Breast epithelium (tissue), 3 donors: ENCODE results near the gene NINJ1.

Source experiments
- POLR2A ChIP-seq: fragments of 450-650 bp; IDR thresholded peaks from one replicate; pipeline ENCODE4 v1.6.1; 2016; ENCODE audit warnings: antibody characterized with exemption, mild to moderate bottlenecking, moderate library complexity
- POLR2AphosphoS5 ChIP-seq, 3 donors: sonication (generic); formaldehyde crosslinking; IDR thresholded peaks; one replicate each; pipeline ENCODE4 v1.6.1; 2017; ENCODE audit warnings: antibody characterized with exemption in 3 of 3
- TF ChIP-seq, protein P1 (sequence below), 3 donors: fragments of 450-650 bp; IDR thresholded peaks; one replicate each; pipeline ENCODE4 v1.5.1; 2016 to 2017; ENCODE audit warnings: antibody characterized with exemption in 3 of 3, mild to moderate bottlenecking in 3 of 3, moderate library complexity in 3 of 3

DNA sequence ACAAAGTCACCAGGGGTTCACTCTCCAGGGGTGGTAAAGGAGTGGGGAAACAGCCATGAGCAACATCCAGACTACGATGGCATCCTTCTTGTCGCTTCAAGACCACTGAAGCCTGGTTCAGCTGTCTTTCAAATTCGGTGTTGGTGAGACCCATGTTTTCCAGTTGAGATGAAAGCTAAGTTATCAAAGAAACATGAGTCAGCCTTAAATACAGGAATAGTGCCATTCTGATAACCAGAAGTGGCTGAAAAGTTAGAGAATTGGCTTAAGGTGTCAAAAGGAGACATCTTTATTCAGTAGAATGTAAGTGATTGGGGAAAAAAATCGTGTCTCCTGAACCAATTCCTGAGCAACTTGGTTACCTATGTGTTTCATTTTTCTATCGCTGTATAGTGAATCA, 45.0 kb downstream of the NINJ1 start:
- TF ChIP-seq, protein P1, sequence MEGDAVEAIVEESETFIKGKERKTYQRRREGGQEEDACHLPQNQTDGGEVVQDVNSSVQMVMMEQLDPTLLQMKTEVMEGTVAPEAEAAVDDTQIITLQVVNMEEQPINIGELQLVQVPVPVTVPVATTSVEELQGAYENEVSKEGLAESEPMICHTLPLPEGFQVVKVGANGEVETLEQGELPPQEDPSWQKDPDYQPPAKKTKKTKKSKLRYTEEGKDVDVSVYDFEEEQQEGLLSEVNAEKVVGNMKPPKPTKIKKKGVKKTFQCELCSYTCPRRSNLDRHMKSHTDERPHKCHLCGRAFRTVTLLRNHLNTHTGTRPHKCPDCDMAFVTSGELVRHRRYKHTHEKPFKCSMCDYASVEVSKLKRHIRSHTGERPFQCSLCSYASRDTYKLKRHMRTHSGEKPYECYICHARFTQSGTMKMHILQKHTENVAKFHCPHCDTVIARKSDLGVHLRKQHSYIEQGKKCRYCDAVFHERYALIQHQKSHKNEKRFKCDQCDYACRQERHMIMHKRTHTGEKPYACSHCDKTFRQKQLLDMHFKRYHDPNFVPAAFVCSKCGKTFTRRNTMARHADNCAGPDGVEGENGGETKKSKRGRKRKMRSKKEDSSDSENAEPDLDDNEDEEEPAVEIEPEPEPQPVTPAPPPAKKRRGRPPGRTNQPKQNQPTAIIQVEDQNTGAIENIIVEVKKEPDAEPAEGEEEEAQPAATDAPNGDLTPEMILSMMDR (IDR thresholded peaks at IDR 0.05) = no peak
- TF ChIP-seq POLR2A (no peak), POLR2AphosphoS5 (IDR thresholded peaks at IDR 0.05) (no peak)
